Stimulated activated naive B cell treated with anti-CD40 and anti-IgM and Interleukin-4, amounts not matched to agents 10 μg/mL and 1 μg/mL and 100 μg/mL, for 72 hours (primary cell): ENCODE results near the gene TSPAN17.

Experiments used
- ATAC-seq, 2 donors: fragments of 150-1000 bp; cut with Tn5 transposase; replicated peaks; 2 replicates each; pipeline ENCODE4 v1.10.0; 2021; ENCODE audit warnings: moderate library complexity in 1 of 2
- DNase-seq: peaks from one replicate; pipeline ENCODE4 v3.0.0; 2021
- H3K27ac Mint-ChIP-seq: one replicate; pipeline ENCODE4 v1.8.0; 2022; ENCODE audit warnings: mild to moderate bottlenecking, mixed read lengths
- H3K27me3 Mint-ChIP-seq, 2 donors: one replicate each; pipeline ENCODE4 v1.8.0; 2022; ENCODE audit warnings: mixed read lengths in 2 of 2
- H3K36me3 Mint-ChIP-seq, 2 donors: one replicate each; pipeline ENCODE4 v1.8.0; 2022; ENCODE audit warnings: mixed read lengths in 2 of 2, mild to moderate bottlenecking in 1 of 2
- H3K4me1 Mint-ChIP-seq, 2 donors: one replicate each; pipeline ENCODE4 v1.8.0; 2022; ENCODE audit warnings: mixed read lengths in 2 of 2, mild to moderate bottlenecking in 1 of 2
- H3K4me3 Mint-ChIP-seq, 2 donors: one replicate each; pipeline ENCODE4 v1.8.0; 2022; ENCODE audit warnings: mild to moderate bottlenecking in 2 of 2, mixed read lengths in 2 of 2, moderate library complexity in 1 of 2
- H3K9me3 Mint-ChIP-seq, 2 donors: one replicate each; pipeline ENCODE4 v1.8.0; 2022; ENCODE audit warnings: mixed read lengths in 2 of 2, mild to moderate bottlenecking in 1 of 2

The TSPAN17 gene

GRCh38 chr5:176627582-176627981 lies 19.7 kb upstream of the TSPAN17 start:
- H3K9me3 Mint-ChIP-seq = no peaks in the 10 kb centered on the region
- DNase-seq = no peak
- no peaks in the 10 kb centered on the region for H3K36me3 Mint-ChIP-seq
- H3K27ac Mint-ChIP-seq = no peak overlapping the region
- peak overlapping the region in 1 of 2 donors; percentile 43 for H3K4me3 Mint-ChIP-seq
- peaks cover 22 to 28% of the 10 kb centered on the region in 2 donors for H3K4me1 Mint-ChIP-seq
- peaks cover 42 to 66% of the 10 kb centered on the region in 2 donors for H3K27me3 Mint-ChIP-seq
- ATAC-seq = no peak

- H3K4me3 Mint-ChIP-seq = peak overlapping the region in 1 of 2 donors; percentile 41
- H3K4me1 Mint-ChIP-seq = peaks cover 24 to 31% of the 10 kb centered on the region in 2 donors
- no peak overlapping the region for H3K27ac Mint-ChIP-seq
- no peak for ATAC-seq
- H3K36me3 Mint-ChIP-seq = no peaks in the 10 kb centered on the region
- H3K27me3 Mint-ChIP-seq = peaks cover 42 to 57% of the 10 kb centered on the region in 2 donors
- no peaks in the 10 kb centered on the region for H3K9me3 Mint-ChIP-seq
- DNase-seq = no peak
These were observed 18.7 kb upstream of the TSPAN17 start for GRCh38 chr5:176628406-176629228.

DNA sequence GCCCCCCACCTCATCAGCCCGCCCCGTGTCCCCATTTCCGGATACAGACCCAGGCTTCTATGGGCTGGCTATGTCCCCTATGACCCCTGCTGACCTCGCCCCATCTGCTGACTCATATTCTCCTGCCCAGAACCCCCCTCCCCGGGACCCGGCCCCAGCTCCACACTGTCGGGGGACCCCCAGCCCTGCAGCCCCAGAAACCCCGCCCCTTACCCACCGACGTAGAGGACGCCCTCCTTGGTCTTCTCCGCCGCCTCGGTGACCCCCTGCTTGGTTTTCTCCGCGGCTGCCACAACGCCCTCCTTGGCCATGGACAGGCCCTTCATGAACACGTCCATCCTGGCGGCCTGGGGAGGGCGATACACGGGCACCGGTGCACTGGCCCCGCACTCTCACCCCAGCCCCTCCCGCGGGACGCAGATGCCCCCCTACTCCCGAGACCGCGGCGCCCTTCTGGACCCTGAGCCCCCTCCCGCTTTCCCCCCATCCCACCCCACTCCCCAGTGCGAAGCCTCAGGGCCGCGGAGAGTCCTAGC lies 17.9 kb upstream of the TSPAN17 start:
- Mint-ChIP-seq H3K4me1 (peaks cover 31 to 39% of the 10 kb centered on the region in 2 donors), H3K9me3 (no peaks in the 10 kb centered on the region), H3K27me3 (peaks cover 42 to 51% of the 10 kb centered on the region in 2 donors), H3K27ac (no peak overlapping the region), H3K36me3 (no peaks in the 10 kb centered on the region), H3K4me3 (peak overlapping the region; percentile 62 to 79)
- ATAC-seq = no peak
- DNase-seq = no peak

DNA sequence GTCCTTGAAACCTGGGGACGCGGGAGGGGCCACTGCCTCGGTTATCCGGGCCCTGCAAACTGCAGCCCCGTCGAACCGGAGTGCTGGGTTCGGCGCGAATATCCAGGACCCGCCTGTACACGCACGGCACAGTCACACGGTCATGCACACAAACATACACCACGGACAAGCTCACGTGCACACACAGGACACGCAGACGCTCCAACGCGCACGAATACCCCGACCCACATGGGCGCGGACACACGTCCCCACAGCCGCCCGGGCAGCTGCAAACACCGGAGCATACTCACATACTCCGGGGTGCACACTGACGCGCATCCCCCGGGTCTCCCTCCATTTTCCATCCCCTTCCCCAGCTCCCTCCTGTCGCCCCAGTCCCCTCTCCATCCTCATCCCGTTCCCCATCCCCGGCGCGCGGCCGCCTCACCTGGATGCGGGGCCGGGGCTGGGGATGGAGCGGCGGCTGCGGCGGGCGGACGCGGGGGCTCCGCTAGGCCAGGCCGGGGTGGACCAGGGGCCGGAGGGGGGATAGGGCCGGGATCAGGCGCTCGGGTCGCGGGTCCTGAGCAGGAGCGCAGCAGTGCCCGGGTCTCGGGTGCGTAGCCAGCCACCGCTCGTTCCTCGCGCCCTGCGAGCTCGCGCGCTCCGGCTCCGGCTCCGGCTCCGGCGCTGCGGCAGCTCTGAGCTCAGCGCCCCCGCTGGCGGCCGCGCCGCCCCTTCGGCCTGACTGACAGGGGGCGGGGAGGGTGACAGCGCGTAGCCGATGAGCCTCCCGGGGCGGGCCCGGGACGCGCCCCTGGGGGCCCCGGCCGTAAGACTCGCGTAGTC lies 17.2 kb upstream of the TSPAN17 start, which contains the start of the genes EIF4E1B and SNCB:
Gene EIF4E1B (plus strand): TSS at position 823 of the 828 bp plus-strand sequence. CDS start 12,113 bp downstream, outside the sequence.
Gene SNCB (minus strand): TSS at position 682 of the 828 bp plus-strand sequence. CDS start 880 bp downstream, outside the sequence.
- Mint-ChIP-seq H3K4me1 (peaks cover 35 to 43% of the 10 kb centered on the region in 2 donors), H3K4me3 (peak within 1 kb of the TSS; percentile 71 to 79), H3K36me3 (no peaks in the 10 kb centered on the region), H3K9me3 (peaks cover 0 to 1% of the 10 kb centered on the region in 2 donors), H3K27me3 (peaks cover 44 to 49% of the 10 kb centered on the region in 2 donors), H3K27ac (no peak within 1 kb of the TSS)
- DNase-seq (peak; percentile 47), ATAC-seq (peak; percentile 89 to 92)

GRCh38 chr5:176630681-176631222 lies 16.5 kb upstream of the TSPAN17 start:
- Mint-ChIP-seq H3K4me3 (peak overlapping the region; percentile 71 to 79), H3K27ac (no peak overlapping the region), H3K36me3 (no peaks in the 10 kb centered on the region), H3K9me3 (peaks cover 0 to 3% of the 10 kb centered on the region in 2 donors), H3K4me1 (peaks cover 37 to 47% of the 10 kb centered on the region in 2 donors), H3K27me3 (peaks cover 44 to 45% of the 10 kb centered on the region in 2 donors)
- ATAC-seq (peak; percentile 14 to 18), DNase-seq (no peak)

DNA sequence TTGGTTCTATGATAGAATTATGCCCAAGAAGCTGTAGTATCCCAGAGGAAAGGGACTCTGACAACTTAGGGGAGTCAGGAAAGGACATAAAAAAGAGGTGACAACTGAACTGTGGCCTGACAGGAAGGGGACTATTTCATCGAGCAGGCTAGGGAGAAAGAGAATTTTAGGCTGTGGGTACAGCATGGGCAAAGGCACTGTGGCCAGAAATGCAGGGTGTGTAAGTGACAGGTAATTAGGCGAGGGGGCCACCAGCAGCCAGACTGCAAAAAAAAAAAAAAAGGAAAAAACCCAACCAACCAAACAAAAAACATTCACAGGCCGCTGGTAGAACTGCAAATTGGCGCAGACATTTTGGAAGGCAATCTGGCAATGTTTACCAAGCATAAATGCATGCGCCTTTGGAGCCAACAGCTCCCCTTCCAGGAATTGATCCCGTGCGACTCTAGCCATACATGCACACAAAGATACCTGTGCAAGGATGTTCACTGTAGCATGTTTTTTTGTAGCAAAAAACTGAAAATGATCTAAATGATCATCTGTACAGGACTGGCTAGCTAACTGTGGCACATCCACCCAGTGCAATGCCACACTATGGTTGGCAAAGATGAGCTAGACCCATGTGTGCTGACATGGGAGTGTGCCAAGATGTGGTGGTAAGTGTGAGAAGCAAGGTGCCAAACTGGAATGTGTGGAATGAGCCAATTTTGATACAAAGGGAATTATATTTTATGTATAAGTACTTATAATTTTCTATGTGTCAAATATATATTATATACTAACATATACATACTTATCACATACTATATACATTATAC lies 15.7 kb upstream of the TSPAN17 start:
- Mint-ChIP-seq H3K9me3 (peaks cover 0 to 3% of the 10 kb centered on the region in 2 donors), H3K27me3 (peaks cover 38 to 40% of the 10 kb centered on the region in 2 donors), H3K27ac (no peak overlapping the region), H3K36me3 (no peaks in the 10 kb centered on the region), H3K4me1 (peaks cover 37 to 46% of the 10 kb centered on the region in 2 donors), H3K4me3 (no peak overlapping the region)
- no peak for ATAC-seq
- no peak for DNase-seq

- H3K36me3 Mint-ChIP-seq = no peaks in the 10 kb centered on the region
- H3K27me3 Mint-ChIP-seq = peaks cover 29 to 30% of the 10 kb centered on the region in 2 donors
- no peak for DNase-seq
- H3K27ac Mint-ChIP-seq = no peak overlapping the region
- H3K4me3 Mint-ChIP-seq = no peak overlapping the region
- ATAC-seq = no peak
- peaks cover 33 to 34% of the 10 kb centered on the region in 2 donors for H3K4me1 Mint-ChIP-seq
- peaks cover 0 to 3% of the 10 kb centered on the region in 2 donors for H3K9me3 Mint-ChIP-seq
These were observed 14.5 kb upstream of the TSPAN17 start for GRCh38 chr5:176632745-176633144.

DNA sequence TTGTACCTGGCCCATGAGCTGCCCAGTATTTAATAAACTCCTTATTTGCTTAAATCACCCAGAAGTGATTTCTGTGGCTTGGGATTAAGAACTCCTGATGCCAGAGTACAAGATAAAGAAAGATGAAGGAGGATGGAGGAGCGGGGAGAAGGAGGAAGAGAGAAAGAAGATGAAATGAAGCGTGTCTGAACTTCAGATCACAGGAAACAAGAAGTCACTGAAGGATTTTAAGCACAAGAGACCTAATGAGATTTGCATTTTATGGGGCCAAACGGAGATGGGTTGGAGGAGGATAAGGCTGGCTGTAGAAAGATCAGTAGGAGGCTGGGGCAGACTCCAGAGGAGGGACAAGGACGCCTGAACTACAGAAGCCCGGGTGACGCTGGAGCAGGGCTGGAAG lies 13.7 kb upstream of the TSPAN17 start:
- ATAC-seq (peak; percentile 44 to 48), DNase-seq (no peak)
- Mint-ChIP-seq H3K4me1 (peaks cover 29 to 32% of the 10 kb centered on the region in 2 donors), H3K4me3 (peak overlapping the region; percentile 4 to 10), H3K9me3 (peaks cover 2 to 3% of the 10 kb centered on the region in 2 donors), H3K27me3 (peaks cover 27 to 29% of the 10 kb centered on the region in 2 donors), H3K27ac (peak overlapping the region; percentile 6), H3K36me3 (no peaks in the 10 kb centered on the region)

GRCh38 chr5:176636426-176636825 lies 10.9 kb upstream of the TSPAN17 start:
- ATAC-seq = no peak

DNA sequence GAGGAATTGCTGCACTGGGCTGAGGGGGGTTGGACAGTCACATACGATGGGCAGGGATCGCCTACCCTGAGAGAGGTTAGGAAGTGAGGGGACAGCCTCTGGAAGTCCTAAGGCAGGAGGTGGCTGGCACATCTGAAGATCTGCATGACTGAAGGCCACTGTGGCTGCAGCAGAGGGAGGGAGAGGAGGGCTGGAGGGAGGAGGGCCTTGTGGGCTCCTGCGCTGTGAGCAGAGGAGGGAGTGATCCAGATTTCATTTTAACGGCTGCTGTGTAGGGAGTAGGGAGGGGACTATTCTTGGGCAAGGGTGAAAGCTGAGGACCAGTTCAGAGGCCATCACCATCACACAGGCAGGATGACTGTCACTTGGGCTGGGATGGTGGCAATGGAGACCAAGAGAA lies 9.7 kb upstream of the TSPAN17 start:
- H3K9me3 Mint-ChIP-seq = peaks cover 2 to 3% of the 10 kb centered on the region in 2 donors
- DNase-seq (no peak), ATAC-seq (no peak)
- H3K4me3 Mint-ChIP-seq = no peak overlapping the region
- no peaks in the 10 kb centered on the region for H3K36me3 Mint-ChIP-seq
- peaks cover 16 to 19% of the 10 kb centered on the region in 2 donors for H3K4me1 Mint-ChIP-seq
- H3K27me3 Mint-ChIP-seq = peaks cover 14 to 16% of the 10 kb centered on the region in 2 donors
- H3K27ac Mint-ChIP-seq = no peak overlapping the region

More at GRCh38 chr5:176636426-176636825, 10.9 kb upstream of the TSPAN17 start:
- Mint-ChIP-seq H3K4me1 (peaks cover 16 to 22% of the 10 kb centered on the region in 2 donors), H3K9me3 (peaks cover 2 to 3% of the 10 kb centered on the region in 2 donors), H3K4me3 (no peak overlapping the region), H3K27ac (no peak overlapping the region), H3K27me3 (peaks cover 14 to 16% of the 10 kb centered on the region in 2 donors), H3K36me3 (no peaks in the 10 kb centered on the region)
- DNase-seq = no peak

DNA sequence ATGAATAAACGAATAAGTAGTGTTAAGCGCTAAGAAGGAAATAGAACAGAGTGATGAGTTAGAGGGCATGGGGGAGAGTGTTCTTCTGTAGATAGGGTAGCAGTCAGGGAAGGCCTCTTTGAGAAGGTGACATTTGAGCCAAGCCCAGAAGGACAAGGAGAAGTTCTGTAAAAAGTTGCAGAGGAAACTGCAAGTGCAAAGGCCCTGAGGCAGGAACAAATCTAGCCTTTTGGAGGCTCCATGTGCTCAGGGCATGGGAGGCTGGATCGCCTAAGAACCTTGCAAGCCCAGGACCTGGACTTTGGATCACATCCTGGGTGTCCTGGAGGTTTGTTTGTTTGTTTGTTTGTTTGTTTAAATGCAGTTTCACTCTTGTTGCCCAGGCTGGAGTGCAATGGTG lies 8.8 kb upstream of the TSPAN17 start:
- Mint-ChIP-seq H3K9me3 (peaks cover 2 to 3% of the 10 kb centered on the region in 2 donors), H3K4me3 (no peak overlapping the region), H3K36me3 (no peaks in the 10 kb centered on the region), H3K27ac (no peak overlapping the region), H3K4me1 (peaks cover 15 to 17% of the 10 kb centered on the region in 2 donors), H3K27me3 (peaks cover 14 to 16% of the 10 kb centered on the region in 2 donors)
- ATAC-seq = no peak
- DNase-seq = no peak

DNA sequence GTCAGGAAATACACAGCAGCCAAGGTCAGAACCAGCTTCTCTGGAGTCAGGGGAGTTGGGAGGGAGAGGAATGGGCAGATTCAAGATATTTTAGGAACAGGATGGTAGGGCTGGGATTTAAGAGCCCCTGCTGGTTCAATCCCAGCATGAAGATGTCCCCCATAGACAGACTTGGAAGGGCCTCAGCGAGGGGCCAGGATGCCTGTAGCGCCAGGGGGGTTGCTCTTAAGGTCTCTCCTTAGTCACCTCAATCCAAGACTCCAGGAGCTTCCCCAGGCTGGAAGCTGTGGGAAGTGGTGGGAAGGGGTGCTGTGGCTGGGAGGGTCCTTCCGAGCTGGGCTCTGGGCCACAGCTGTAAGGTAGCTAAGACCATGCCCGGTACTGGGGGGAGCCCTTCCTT lies 8.1 kb upstream of the TSPAN17 start:
- ATAC-seq (no peak), DNase-seq (no peak)
- H3K27ac Mint-ChIP-seq = no peak overlapping the region
- no peaks in the 10 kb centered on the region for H3K36me3 Mint-ChIP-seq
- peaks cover 2 to 3% of the 10 kb centered on the region in 2 donors for H3K9me3 Mint-ChIP-seq
- H3K4me3 Mint-ChIP-seq = no peak overlapping the region
- peaks cover 8 to 10% of the 10 kb centered on the region in 2 donors for H3K4me1 Mint-ChIP-seq
- H3K27me3 Mint-ChIP-seq = peaks cover 14 to 16% of the 10 kb centered on the region in 2 donors

DNA sequence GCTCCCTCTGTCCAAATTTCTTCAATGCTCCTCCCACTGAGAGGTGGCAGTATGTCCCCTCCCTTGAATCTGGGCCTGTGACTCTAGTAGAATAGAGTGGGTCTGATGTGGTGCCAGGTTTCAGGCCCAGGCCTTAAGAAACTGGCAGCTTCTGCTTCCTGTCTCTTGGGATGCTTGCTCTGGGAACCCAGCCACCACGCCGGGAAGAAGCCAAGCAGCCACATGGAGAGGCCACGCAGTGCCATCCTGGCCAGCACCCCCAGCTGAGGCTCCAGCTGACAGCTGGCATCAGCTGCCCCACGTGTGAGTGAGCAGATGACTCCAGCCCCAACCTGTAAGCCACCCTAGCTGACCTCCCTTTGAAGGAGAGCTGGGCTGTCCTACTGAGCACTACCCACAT lies 7.3 kb upstream of the TSPAN17 start:
- Mint-ChIP-seq H3K36me3 (no peaks in the 10 kb centered on the region), H3K27ac (no peak overlapping the region), H3K4me3 (no peak overlapping the region), H3K9me3 (peaks cover 2 to 3% of the 10 kb centered on the region in 2 donors), H3K27me3 (peaks cover 14 to 15% of the 10 kb centered on the region in 2 donors), H3K4me1 (peaks cover 4 to 5% of the 10 kb centered on the region in 2 donors)
- ATAC-seq (no peak), DNase-seq (no peak)
